Endothelial cell of umbilical vein (primary cell): ENCODE results near the gene GPR27. TPM values are rescaled to one million over a fixed set of nuclear protein-coding genes. Genes with fewer than 3 reads are reported as not detected.

Experiments
- BruUV-seq: library from RNA; stranded (reverse); fragments of 400-500 nt; replicated peaks from 2 replicates; lab custom pipeline; 2021; lab: Mats Ljungman, UMichigan
- CTCF ChIA-PET: fragments of 300-600, 350-600 bp; sonication (Branson Sonifier 250); formaldehyde crosslinking; loops from one replicate; lab custom pipeline; 2021; ENCODE audit warnings: antibody characterized with exemption, inconsistent platforms; lab: Charles Lee
- POLR2A ChIA-PET: fragments of 300-600, 350-600 bp; sonication (Branson Sonifier 250); formaldehyde crosslinking; loops from one replicate; lab custom pipeline; 2021; ENCODE audit warnings: antibody characterized with exemption, inconsistent platforms; lab: Charles Lee
- DNase-seq: peaks from one replicate; pipeline ENCODE4 v3.0.0-alpha.2; 2011; ENCODE audit warnings: low read depth, low spot score
- FAIRE-seq: peaks from 2 replicates; lab custom pipeline; 2011; peaks lifted over from hg19 to GRCh38; lab: Jason Lieb, UNC
- H2AFZ ChIP-seq: 2 replicates; pipeline ENCODE4 v1.6.0; 2012; ENCODE audit warnings: low read depth, low read length, control low read depth, inconsistent platforms
- H3K27ac ChIP-seq: 2 replicates; pipeline ENCODE4 v1.5.1; 2011; ENCODE audit warnings: low read depth, mild to moderate bottlenecking, control low read depth, low read length, moderate library complexity; ENCODE audit not compliant: insufficient read depth
- H3K27me3 ChIP-seq, 2 experiments: 2 replicates each; pipeline versions ENCODE4 v1.6.0 to v1.6.1; 2011; ENCODE audit warnings: low read length in 2 of 2, mixed read lengths in 1 of 2; ENCODE audit not compliant: control insufficient read depth in 2 of 2, insufficient read depth in 2 of 2
- H3K36me3 ChIP-seq, 2 experiments: 2 replicates in 1 of 2; 3 replicates in 1 of 2; pipeline ENCODE4 v1.5.1; 2011; ENCODE audit warnings: low read length in 2 of 2, mild to moderate bottlenecking in 1 of 2, moderate library complexity in 1 of 2; ENCODE audit not compliant: control insufficient read depth in 2 of 2, insufficient read depth in 2 of 2; ENCODE audit errors: extremely low read depth in 1 of 2
- H3K4me1 ChIP-seq: 3 replicates; pipeline ENCODE4 v1.5.1; 2011; ENCODE audit warnings: mild to moderate bottlenecking, low read length; ENCODE audit not compliant: control insufficient read depth, insufficient read depth; ENCODE audit errors: extremely low read depth
- H3K4me2 ChIP-seq: 2 replicates; pipeline ENCODE4 v1.6.1; 2011; ENCODE audit warnings: low read length, control low read depth, mixed read lengths; ENCODE audit not compliant: insufficient read depth
- H3K4me3 ChIP-seq, 3 experiments: fragments of 200-600 bp in 1 of 3; sonication (generic), shearing (Covaris generic) in 1 of 3; replicated peaks in 1 of 3; 2 replicates each; pipeline ENCODE4 v1.5.1; 2011 to 2016; ENCODE audit warnings: control low read depth in 3 of 3, low read length in 3 of 3, mild to moderate bottlenecking in 2 of 3, inconsistent platforms in 1 of 3, low read depth in 1 of 3, moderate library complexity in 1 of 3; ENCODE audit not compliant: insufficient read depth in 1 of 3
- H3K79me2 ChIP-seq: 2 replicates; pipeline ENCODE4 v1.6.0; 2012; ENCODE audit warnings: low read length, inconsistent platforms; ENCODE audit not compliant: control insufficient read depth, insufficient read depth
- H3K9ac ChIP-seq: replicated peaks from 2 replicates; pipeline ENCODE3; 2011; ENCODE audit warnings: low read length, control low read depth; ENCODE audit not compliant: insufficient read depth; ENCODE audit errors: extremely low read depth
- H3K9me1 ChIP-seq: replicated peaks from 3 replicates; pipeline ENCODE4 v1.6.0; 2011; ENCODE audit warnings: mild to moderate bottlenecking, low read length; ENCODE audit not compliant: control insufficient read depth, insufficient read depth; ENCODE audit errors: extremely low read depth
- H3K9me3 ChIP-seq: replicated peaks from 2 replicates; pipeline ENCODE4 v1.5.1; 2012; ENCODE audit warnings: low read length, inconsistent platforms; ENCODE audit not compliant: control insufficient read depth, insufficient read depth
- H4K20me1 ChIP-seq: replicated peaks from 2 replicates; pipeline ENCODE3; 2011; ENCODE audit warnings: mild to moderate bottlenecking, low read length; ENCODE audit not compliant: control insufficient read depth, insufficient read depth; ENCODE audit errors: extremely low read depth
- EZH2 ChIP-seq: IDR thresholded peaks from 2 replicates; pipeline ENCODE4 v1.6.1; 2012; ENCODE audit warnings: borderline replicate concordance, low read depth, mild to moderate bottlenecking, moderate library complexity, low read length, inconsistent platforms; ENCODE audit not compliant: severe bottlenecking
- FOS ChIP-seq: IDR thresholded peaks from 2 replicates; pipeline ENCODE4 v1.6.1; 2011; ENCODE audit warnings: mild to moderate bottlenecking, low read length, moderate library complexity, borderline replicate concordance; ENCODE audit not compliant: insufficient read depth
- GATA2 ChIP-seq: IDR thresholded peaks from 2 replicates; pipeline ENCODE4 v1.7.0; 2011; ENCODE audit warnings: low read depth, mild to moderate bottlenecking, moderate library complexity, mixed read lengths, low read length; ENCODE audit not compliant: insufficient read length, insufficient read depth
- JUN ChIP-seq: IDR thresholded peaks from 2 replicates; pipeline ENCODE4 v1.6.1; 2011; ENCODE audit warnings: borderline replicate concordance, low read depth; ENCODE audit not compliant: insufficient read length, insufficient read depth
- MYC ChIP-seq: IDR thresholded peaks from one replicate; pipeline ENCODE4 v1.6.1; 2011; ENCODE audit warnings: mild to moderate bottlenecking, low read depth, low read length
- POLR2A ChIP-seq: IDR thresholded peaks from 2 replicates; pipeline ENCODE4 v1.6.1; 2012; ENCODE audit warnings: low read depth, mild to moderate bottlenecking, control low read depth, low read length
- POLR2AphosphoS5 ChIP-seq: IDR thresholded peaks from 2 replicates; pipeline ENCODE4 v1.6.1; 2012; ENCODE audit warnings: low read depth, mild to moderate bottlenecking, control low read depth, low read length, moderate library complexity; ENCODE audit not compliant: insufficient read depth
- dilution Hi-C: fragments of 300-500 bp; cut with MboI; formaldehyde crosslinking; loops from one replicate; pipeline ENCODE4 v1.15.0; 2019; ENCODE audit warnings: low sequenced_read_pairs; ENCODE audit not compliant: extremely low pct_ligation_motif_present
- intact Hi-C: fragments of 100-400 bp; cut with micrococcal nuclease; formaldehyde crosslinking; loops from one replicate; pipeline ENCODE4 v1.10.0; 2022
- polyA plus RNA-seq, 4 experiments: library from polyadenylated mRNA; depleted of rRNA in 3 of 4; stranded (reverse) in 3 of 4; unstranded in 1 of 4; fragments of >200 nt; gene quantifications; 2 replicates each; pipeline versions ENCODE4 v1.2.1 to v1.2.3, GENCODE V29; 2011 to 2012; ENCODE audit warnings: missing spikeins in 1 of 4
- total RNA-seq: library from RNA; stranded (reverse); gene quantifications from 2 replicates; pipeline ENCODE4 v1.2.3, GENCODE V29; 2021
- TF ChIP-seq, protein P1 (sequence below), 2 donors: IDR thresholded peaks; 1 replicate in 1 of 2; 2 replicates in 1 of 2; pipeline ENCODE4 v1.5.1; 2011; ENCODE audit warnings: low read length in 2 of 2, mild to moderate bottlenecking in 2 of 2, moderate library complexity in 2 of 2, control low read depth in 1 of 2, inconsistent platforms in 1 of 2, low read depth in 1 of 2; ENCODE audit not compliant: insufficient read depth in 1 of 2; ENCODE audit errors: extremely low read depth in 1 of 2
- TF ChIP-seq, protein P2 (sequence below): IDR thresholded peaks from 2 replicates; pipeline ENCODE4 v1.6.1; 2011; ENCODE audit not compliant: insufficient read depth, insufficient read length

The GPR27 gene
- total and polyA plus RNA-seq, 2 donors (not counting 3 experiments of a cell fraction or from before 2014, with no cell fraction given): 0.03 TPM; not detected in 1

DNA sequence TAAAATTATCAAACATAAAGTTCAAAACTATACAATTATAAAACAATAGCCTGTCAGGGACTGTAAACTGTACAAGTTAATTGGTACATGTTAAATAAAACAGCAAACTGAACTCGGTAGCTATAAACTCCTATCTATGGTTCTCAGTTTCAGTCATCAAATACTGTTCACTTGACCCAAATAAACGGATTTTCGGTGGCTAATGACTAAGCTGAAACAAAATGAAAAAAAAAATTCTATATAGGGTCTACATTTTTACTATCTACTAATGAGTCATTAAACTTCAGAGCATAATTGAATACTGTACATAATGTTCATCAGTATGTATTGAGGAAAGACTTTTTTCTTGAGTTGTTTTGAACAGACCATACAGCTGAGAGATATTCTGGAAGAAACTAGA lies 24.7 kb downstream of the GPR27 start:
- H3K27me3 ChIP-seq: peaks cover 16 to 45% of the 10 kb centered on the region in 2 experiments
- DNase-seq (no peak), FAIRE-seq (no peak)
- no peaks in the 10 kb centered on the region for H3K36me3 ChIP-seq
- no peak overlapping the region for H2AFZ ChIP-seq
- H3K9ac ChIP-seq: no peak overlapping the region
- ChIA-PET CTCF (no interaction called here), POLR2A (no interaction called here)
- dilution Hi-C loops (no loop called here), intact Hi-C loops (no loop called here)
- BruUV-seq: no TSS peak
- no peaks in the 10 kb centered on the region for H3K9me3 ChIP-seq
- H3K9me1 ChIP-seq: no peaks in the 10 kb centered on the region
- no peaks in the 10 kb centered on the region for H4K20me1 ChIP-seq
- H3K4me1 ChIP-seq: no peaks in the 10 kb centered on the region
- no peaks in the 10 kb centered on the region for H3K79me2 ChIP-seq
- H3K4me3 ChIP-seq: no peak overlapping the region
- H3K4me2 ChIP-seq: no peak overlapping the region
- TF ChIP-seq, protein P1, sequence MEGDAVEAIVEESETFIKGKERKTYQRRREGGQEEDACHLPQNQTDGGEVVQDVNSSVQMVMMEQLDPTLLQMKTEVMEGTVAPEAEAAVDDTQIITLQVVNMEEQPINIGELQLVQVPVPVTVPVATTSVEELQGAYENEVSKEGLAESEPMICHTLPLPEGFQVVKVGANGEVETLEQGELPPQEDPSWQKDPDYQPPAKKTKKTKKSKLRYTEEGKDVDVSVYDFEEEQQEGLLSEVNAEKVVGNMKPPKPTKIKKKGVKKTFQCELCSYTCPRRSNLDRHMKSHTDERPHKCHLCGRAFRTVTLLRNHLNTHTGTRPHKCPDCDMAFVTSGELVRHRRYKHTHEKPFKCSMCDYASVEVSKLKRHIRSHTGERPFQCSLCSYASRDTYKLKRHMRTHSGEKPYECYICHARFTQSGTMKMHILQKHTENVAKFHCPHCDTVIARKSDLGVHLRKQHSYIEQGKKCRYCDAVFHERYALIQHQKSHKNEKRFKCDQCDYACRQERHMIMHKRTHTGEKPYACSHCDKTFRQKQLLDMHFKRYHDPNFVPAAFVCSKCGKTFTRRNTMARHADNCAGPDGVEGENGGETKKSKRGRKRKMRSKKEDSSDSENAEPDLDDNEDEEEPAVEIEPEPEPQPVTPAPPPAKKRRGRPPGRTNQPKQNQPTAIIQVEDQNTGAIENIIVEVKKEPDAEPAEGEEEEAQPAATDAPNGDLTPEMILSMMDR (IDR thresholded peaks at IDR 0.05; ENCODE audit: extremely low read depth in 1 of 2, insufficient read depth in 1 of 2, low read depth in 1 of 2, low read length in 2 of 2): no peak
- TF ChIP-seq JUN (no peak), GATA2 (no peak), EZH2 (no peak), POLR2A (no peak), MYC (no peak), FOS (no peak), POLR2AphosphoS5 (no peak)
- TF ChIP-seq, protein P2, sequence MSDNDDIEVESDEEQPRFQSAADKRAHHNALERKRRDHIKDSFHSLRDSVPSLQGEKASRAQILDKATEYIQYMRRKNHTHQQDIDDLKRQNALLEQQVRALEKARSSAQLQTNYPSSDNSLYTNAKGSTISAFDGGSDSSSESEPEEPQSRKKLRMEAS: no peak
- no peak overlapping the region for H3K27ac ChIP-seq
